Smooth muscle cell (in vitro differentiated cells): ENCODE results near the gene MT1A. TPM values are rescaled to one million over a fixed set of nuclear protein-coding genes. Genes with fewer than 3 reads are reported as not detected.

Experiments used
- DNase-seq: peaks from one replicate; lab custom pipeline; 2025; ENCODE audit not compliant: unreplicated experiment; lab: John Stamatoyannopoulos, UW
- H2AFZ ChIP-seq: fragments of 200-600 bp; sonication (generic); 2 replicates; pipeline ENCODE4 v1.6.0; 2016; ENCODE audit warnings: antibody characterized with exemption, low read depth, mild to moderate bottlenecking
- H3F3A ChIP-seq: fragments of 200-600 bp; sonication (generic); 2 replicates; pipeline ENCODE4 v1.6.0; 2017; ENCODE audit warnings: antibody characterized with exemption, low read depth
- H3K27ac ChIP-seq: fragments of 200-600 bp; sonication (generic); 2 replicates; pipeline ENCODE4 v1.5.1; 2016; ENCODE audit warnings: low read depth, mild to moderate bottlenecking
- H3K27me3 ChIP-seq: fragments of 200-600 bp; sonication (generic); 2 replicates; pipeline ENCODE4 v1.6.1; 2016; ENCODE audit warnings: low read depth, mild to moderate bottlenecking
- H3K36me3 ChIP-seq: fragments of 200-600 bp; sonication (generic); 2 replicates; pipeline ENCODE4 v1.5.1; 2016; ENCODE audit warnings: low read depth
- H3K4me1 ChIP-seq: fragments of 200-600 bp; sonication (generic); 2 replicates; pipeline ENCODE4 v1.5.1; 2016; ENCODE audit warnings: low read depth
- H3K4me2 ChIP-seq: fragments of 200-600 bp; sonication (generic); 2 replicates; pipeline ENCODE4 v1.6.0; 2016; ENCODE audit warnings: mild to moderate bottlenecking
- H3K4me3 ChIP-seq: fragments of 200-600 bp; sonication (generic); 2 replicates; pipeline ENCODE4 v1.5.1; 2016; ENCODE audit warnings: mild to moderate bottlenecking
- H3K79me2 ChIP-seq: fragments of 200-600 bp; sonication (generic); 2 replicates; pipeline ENCODE4 v1.6.0; 2016; ENCODE audit warnings: low read depth, mild to moderate bottlenecking
- H3K9ac ChIP-seq: fragments of 200-600 bp; sonication (generic); 2 replicates; pipeline ENCODE4 v1.6.0; 2016; ENCODE audit warnings: low read depth
- H3K9me3 ChIP-seq: fragments of 200-600 bp; sonication (generic); replicated peaks from 2 replicates; pipeline ENCODE4 v1.5.1; 2016; ENCODE audit warnings: low read depth
- H4K20me1 ChIP-seq: fragments of 200-600 bp; sonication (generic); 2 replicates; pipeline ENCODE4 v1.6.0; 2016; ENCODE audit warnings: low read depth
- CTCF ChIP-seq: fragments of 200-600 bp; sonication (generic); IDR thresholded peaks from 2 replicates; pipeline ENCODE4 v1.5.1; 2017; ENCODE audit warnings: borderline replicate concordance, mild to moderate bottlenecking, antibody characterized with exemption; ENCODE audit not compliant: insufficient read depth, poor library complexity, severe bottlenecking
- WGBS: methylation state at CpG from one replicate; pipeline ENCODE4 v1.1.7; 2016; ENCODE audit warnings: low lambda C conversion rate; 5-methylcytosine and 5-hydroxymethylcytosine counted together
- polyA plus RNA-seq: library from polyadenylated mRNA; unstranded; fragments of >200 nt; fragmentation: Nextera tagmentation; extraction: Ambion mirVana; gene quantifications from 2 replicates; pipeline ENCODE4 v1.2.1, GENCODE V29; 2016
- total RNA-seq: library from RNA; depleted of rRNA; stranded (reverse); fragments of >200 nt; gene quantifications from 2 replicates; pipeline ENCODE4 v1.2.3, GENCODE V29; 2014

MT1A gene
- total and polyA plus RNA-seq, 2 experiments from 2014 or later = not detected

GRCh38 chr16:56684926-56685590 is 46.6 kb downstream of the MT1A start:
- Histone ChIP-seq H3K9ac (no peak overlapping the region), H3K27ac (no peak overlapping the region), H3K9me3 (no peaks in the 10 kb centered on the region), H3K36me3 (no peaks in the 10 kb centered on the region), H3K4me1 (no peaks in the 10 kb centered on the region), H3K4me2 (no peak overlapping the region), H3K27me3 (peaks cover 5% of the 10 kb centered on the region), H4K20me1 (no peaks in the 10 kb centered on the region), H3K4me3 (no peak overlapping the region), H3F3A (no peaks in the 10 kb centered on the region), H3K79me2 (no peaks in the 10 kb centered on the region), H2AFZ (no peak overlapping the region)
- TF ChIP-seq CTCF = no peak
- DNase-seq = no peak
- 88% methylated on average over 4 of the region's 4 CpGs for WGBS

GRCh38 chr16:56686758-56687157 is 48.3 kb downstream of the MT1A start:
- Histone ChIP-seq H2AFZ (no peak overlapping the region), H3K9ac (no peak overlapping the region), H3K9me3 (no peaks in the 10 kb centered on the region), H3K4me3 (no peak overlapping the region), H3K79me2 (no peaks in the 10 kb centered on the region), H4K20me1 (no peaks in the 10 kb centered on the region), H3K4me2 (no peak overlapping the region), H3F3A (no peaks in the 10 kb centered on the region), H3K4me1 (no peaks in the 10 kb centered on the region), H3K27me3 (peaks cover 5% of the 10 kb centered on the region), H3K27ac (no peak overlapping the region), H3K36me3 (no peaks in the 10 kb centered on the region)
- 95% methylated on average over 7 of the region's 7 CpGs for WGBS
- no peak for TF ChIP-seq CTCF
- DNase-seq = no peak

- no peak overlapping the region for H2AFZ ChIP-seq
- TF ChIP-seq CTCF = no peak
- WGBS = 56% methylated on average over 1 of the region's 1 CpG
Observed at GRCh38 chr16:56688762-56689161, 50.3 kb downstream of the MT1A start.

GRCh38 chr16:56689171-56689570 is 50.7 kb downstream of the MT1A start:
- H4K20me1 ChIP-seq = no peaks in the 10 kb centered on the region
- no peak for DNase-seq
- H3K4me3 ChIP-seq = no peak overlapping the region
- H2AFZ ChIP-seq = no peak overlapping the region
- no peaks in the 10 kb centered on the region for H3K36me3 ChIP-seq
- no peaks in the 10 kb centered on the region for H3K4me1 ChIP-seq
- H3K27ac ChIP-seq = no peak overlapping the region
- no peaks in the 10 kb centered on the region for H3K9me3 ChIP-seq
- H3F3A ChIP-seq = no peaks in the 10 kb centered on the region
- WGBS = 82% methylated on average over 3 of the region's 3 CpGs
- H3K79me2 ChIP-seq = no peaks in the 10 kb centered on the region
- TF ChIP-seq CTCF = no peak
- H3K4me2 ChIP-seq = no peak overlapping the region
- no peaks in the 10 kb centered on the region for H3K27me3 ChIP-seq
- H3K9ac ChIP-seq = no peak overlapping the region

More at GRCh38 chr16:56688762-56689161, 50.3 kb downstream of the MT1A start:
- Histone ChIP-seq H4K20me1 (no peaks in the 10 kb centered on the region), H3K4me2 (no peak overlapping the region), H3K4me3 (no peak overlapping the region), H3K4me1 (no peaks in the 10 kb centered on the region), H3K9ac (no peak overlapping the region), H3K36me3 (no peaks in the 10 kb centered on the region), H3K27ac (no peak overlapping the region), H3K79me2 (no peaks in the 10 kb centered on the region), H3F3A (no peaks in the 10 kb centered on the region), H3K27me3 (no peaks in the 10 kb centered on the region), H3K9me3 (no peaks in the 10 kb centered on the region)
- no peak for DNase-seq
